OCI-LY7 (cell line): Measurements from ENCODE around the gene HERC2. TPM values are rescaled to one million over a fixed set of nuclear protein-coding genes. Genes with fewer than 3 reads are reported as not detected.

Source experiments
- BruUV-seq: library from RNA; stranded (reverse); fragments of 400-500 nt; replicated peaks from 2 replicates; lab custom pipeline; 2021; lab: Mats Ljungman, UMichigan
- CTCF ChIA-PET: fragments of 300-600 bp; sonication (Branson Sonifier 250); formaldehyde crosslinking; loops from one replicate; lab custom pipeline; 2022; ENCODE audit warnings: antibody characterized with exemption; ENCODE audit not compliant: unreplicated experiment; lab: Charles Lee
- POLR2A ChIA-PET: fragments of 300-600 bp; sonication (Branson Sonifier 250); formaldehyde crosslinking; loops from one replicate; lab custom pipeline; 2022; ENCODE audit warnings: antibody characterized with exemption; lab: Charles Lee
- DNase-seq: peaks from one replicate; pipeline ENCODE4 v3.0.0-alpha.2; 2015; ENCODE audit warnings: low spot score
- H2AFZ ChIP-seq: fragments of 200-600 bp; sonication (generic), shearing (Covaris generic); 2 replicates; pipeline ENCODE4 v1.6.1; 2014; ENCODE audit warnings: mild to moderate bottlenecking, antibody characterized with exemption, low read length, moderate library complexity
- H3K27ac ChIP-seq: fragments of 200-600 bp; sonication (generic); 2 replicates; pipeline ENCODE4 v1.5.1; 2014; ENCODE audit warnings: mixed run types, low read depth, mild to moderate bottlenecking, moderate library complexity, low read length, inconsistent platforms; ENCODE audit not compliant: poor library complexity, severe bottlenecking
- H3K36me3 ChIP-seq: fragments of 200-600 bp; sonication (generic); 2 replicates; pipeline ENCODE4 v1.6.1; 2014; ENCODE audit warnings: mild to moderate bottlenecking, antibody characterized with exemption, low read length, moderate library complexity, mixed read lengths; ENCODE audit not compliant: insufficient read depth
- H3K4me1 ChIP-seq: fragments of 200-600 bp; sonication (generic); 2 replicates; pipeline ENCODE4 v1.5.1; 2014; ENCODE audit warnings: mild to moderate bottlenecking, low read length; ENCODE audit not compliant: insufficient read depth, poor library complexity, severe bottlenecking
- H3K4me2 ChIP-seq: fragments of 200-600 bp; sonication (generic); 2 replicates; pipeline ENCODE4 v1.6.1; 2014; ENCODE audit warnings: mild to moderate bottlenecking, low read length
- H3K4me3 ChIP-seq: fragments of 200-600 bp; sonication (generic); 2 replicates; pipeline ENCODE4 v1.5.1; 2014; ENCODE audit warnings: mild to moderate bottlenecking, low read depth, low read length; ENCODE audit not compliant: poor library complexity, severe bottlenecking
- H3K79me2 ChIP-seq: fragments of 200-600 bp; sonication (generic); 2 replicates; pipeline ENCODE4 v1.6.1; 2016; ENCODE audit warnings: low read depth, mild to moderate bottlenecking, low read length, moderate library complexity, mixed read lengths; ENCODE audit not compliant: insufficient read depth
- H3K9me2 ChIP-seq: fragments of 200-600 bp; sonication (generic); 2 replicates; pipeline ENCODE4 v1.6.1; 2016; ENCODE audit warnings: mild to moderate bottlenecking, low read length, mixed read lengths; ENCODE audit not compliant: insufficient read depth
- H3K9me3 ChIP-seq: fragments of 200-600 bp; sonication (generic); 2 replicates; pipeline ENCODE4 v1.6.1; 2014; ENCODE audit warnings: mild to moderate bottlenecking, mixed run types, low read length, mixed read lengths
- H4K20me1 ChIP-seq: fragments of 200-600 bp; sonication (generic); 2 replicates; pipeline ENCODE4 v1.6.1; 2014; ENCODE audit warnings: mild to moderate bottlenecking, antibody characterized with exemption, low read length, moderate library complexity, mixed read lengths; ENCODE audit not compliant: insufficient read depth
- EZH2phosphoT487 ChIP-seq: fragments of 200-600 bp; sonication (generic); IDR thresholded peaks from 2 replicates; pipeline ENCODE4 v1.6.1; 2018; ENCODE audit warnings: low read depth, borderline replicate concordance, mild to moderate bottlenecking, mixed run types, antibody characterized with exemption, low read length, moderate library complexity, mixed read lengths
- intact Hi-C: fragments of 100-400 bp; cut with micrococcal nuclease; formaldehyde crosslinking; loops from one replicate; pipeline ENCODE4 v1.10.0; 2022; ENCODE audit not compliant: unreplicated experiment
- total RNA-seq, 2 experiments: library from RNA; depleted of rRNA in 1 of 2; stranded (reverse); fragments of >200 nt in 1 of 2; shearing (Covaris generic) in 1 of 2; gene quantifications; 2 replicates each; pipeline ENCODE4 v1.2.3, GENCODE V29; 2014 to 2022
- TF ChIP-seq, protein P1 (sequence below): fragments of 200-600 bp; sonication (generic); conservative IDR thresholded peaks from 2 replicates; pipeline ENCODE4 v1.5.1; 2014; ENCODE audit warnings: mild to moderate bottlenecking, antibody characterized with exemption, low read length, moderate library complexity, mixed read lengths

The HERC2 gene
- total RNA-seq, 2 experiments from 2014 or later: 55.5 to 94.0 TPM

DNA sequence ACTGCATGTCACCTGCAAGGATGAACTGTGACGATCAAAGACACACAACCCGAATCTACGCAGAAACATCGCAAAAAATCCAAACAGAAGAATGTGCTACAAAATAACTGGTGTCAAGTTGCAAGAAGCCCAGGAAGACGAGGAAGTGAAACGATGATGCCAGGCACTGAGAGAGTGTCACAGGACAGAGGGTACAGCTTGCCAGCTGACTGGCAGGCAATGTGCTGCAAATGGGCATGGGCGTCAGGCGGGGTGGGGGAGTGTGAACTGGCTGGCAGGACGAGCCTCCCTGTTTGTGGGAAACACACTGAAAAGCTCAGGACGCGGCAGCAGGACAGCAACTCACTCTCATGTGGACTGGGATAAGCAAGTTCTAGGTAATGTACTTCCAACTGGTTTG lies 193.9 kb downstream of the HERC2 start:
- Histone ChIP-seq H3K4me1 (peaks cover 7% of the 10 kb centered on the region), H3K4me2 (no peak overlapping the region), H3K27ac (no peak overlapping the region), H4K20me1 (no peaks in the 10 kb centered on the region), H3K79me2 (no peaks in the 10 kb centered on the region), H3K9me3 (no peaks in the 10 kb centered on the region), H2AFZ (no peak overlapping the region), H3K36me3 (peaks cover 72% of the 10 kb centered on the region), H3K9me2 (no peaks in the 10 kb centered on the region), H3K4me3 (no peak overlapping the region)
- ChIA-PET CTCF (no interaction called here), POLR2A (no interaction called here)
- intact Hi-C loops: loop anchor here (1.0 kb wide), 1 partner anchor 8 kb away; no protein-coding TSS in a partner anchor
- TF ChIP-seq, protein P1, sequence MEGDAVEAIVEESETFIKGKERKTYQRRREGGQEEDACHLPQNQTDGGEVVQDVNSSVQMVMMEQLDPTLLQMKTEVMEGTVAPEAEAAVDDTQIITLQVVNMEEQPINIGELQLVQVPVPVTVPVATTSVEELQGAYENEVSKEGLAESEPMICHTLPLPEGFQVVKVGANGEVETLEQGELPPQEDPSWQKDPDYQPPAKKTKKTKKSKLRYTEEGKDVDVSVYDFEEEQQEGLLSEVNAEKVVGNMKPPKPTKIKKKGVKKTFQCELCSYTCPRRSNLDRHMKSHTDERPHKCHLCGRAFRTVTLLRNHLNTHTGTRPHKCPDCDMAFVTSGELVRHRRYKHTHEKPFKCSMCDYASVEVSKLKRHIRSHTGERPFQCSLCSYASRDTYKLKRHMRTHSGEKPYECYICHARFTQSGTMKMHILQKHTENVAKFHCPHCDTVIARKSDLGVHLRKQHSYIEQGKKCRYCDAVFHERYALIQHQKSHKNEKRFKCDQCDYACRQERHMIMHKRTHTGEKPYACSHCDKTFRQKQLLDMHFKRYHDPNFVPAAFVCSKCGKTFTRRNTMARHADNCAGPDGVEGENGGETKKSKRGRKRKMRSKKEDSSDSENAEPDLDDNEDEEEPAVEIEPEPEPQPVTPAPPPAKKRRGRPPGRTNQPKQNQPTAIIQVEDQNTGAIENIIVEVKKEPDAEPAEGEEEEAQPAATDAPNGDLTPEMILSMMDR: no peak
- no peak for TF ChIP-seq EZH2phosphoT487
- peak; percentile 38 for DNase-seq
- BruUV-seq: no TSS peak

DNA sequence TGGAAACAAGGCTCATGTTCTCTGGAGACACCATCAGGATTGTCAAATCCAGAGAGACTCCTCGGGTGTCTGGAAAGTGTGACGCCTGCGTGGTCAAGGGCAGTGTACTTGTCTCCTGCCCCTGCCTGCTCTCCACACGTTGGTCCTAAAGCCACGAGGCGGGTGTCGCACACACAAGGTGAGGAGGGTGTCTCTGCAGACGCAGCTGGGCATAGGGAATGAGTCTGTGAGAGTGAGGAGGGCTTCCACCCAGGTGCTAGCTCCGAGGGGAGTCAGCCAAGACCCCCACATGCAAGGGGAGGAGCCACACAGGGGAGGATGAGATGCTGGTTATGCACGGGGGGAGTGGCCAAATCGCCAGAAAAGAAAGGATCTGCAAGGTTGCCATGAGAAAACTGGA lies 194.9 kb downstream of the HERC2 start:
- Histone ChIP-seq H3K4me1 (peaks cover 7% of the 10 kb centered on the region), H3K27ac (no peak overlapping the region), H2AFZ (no peak overlapping the region), H4K20me1 (no peaks in the 10 kb centered on the region), H3K4me3 (no peak overlapping the region), H3K9me2 (no peaks in the 10 kb centered on the region), H3K79me2 (no peaks in the 10 kb centered on the region), H3K9me3 (no peaks in the 10 kb centered on the region), H3K4me2 (no peak overlapping the region), H3K36me3 (peaks cover 69% of the 10 kb centered on the region)
- ChIA-PET CTCF (no interaction called here), POLR2A (no interaction called here)
- no peak for TF ChIP-seq EZH2phosphoT487
- TF ChIP-seq, protein P1: no peak
- BruUV-seq: no TSS peak
- DNase-seq: no peak
- intact Hi-C loops: no loop called here

DNA sequence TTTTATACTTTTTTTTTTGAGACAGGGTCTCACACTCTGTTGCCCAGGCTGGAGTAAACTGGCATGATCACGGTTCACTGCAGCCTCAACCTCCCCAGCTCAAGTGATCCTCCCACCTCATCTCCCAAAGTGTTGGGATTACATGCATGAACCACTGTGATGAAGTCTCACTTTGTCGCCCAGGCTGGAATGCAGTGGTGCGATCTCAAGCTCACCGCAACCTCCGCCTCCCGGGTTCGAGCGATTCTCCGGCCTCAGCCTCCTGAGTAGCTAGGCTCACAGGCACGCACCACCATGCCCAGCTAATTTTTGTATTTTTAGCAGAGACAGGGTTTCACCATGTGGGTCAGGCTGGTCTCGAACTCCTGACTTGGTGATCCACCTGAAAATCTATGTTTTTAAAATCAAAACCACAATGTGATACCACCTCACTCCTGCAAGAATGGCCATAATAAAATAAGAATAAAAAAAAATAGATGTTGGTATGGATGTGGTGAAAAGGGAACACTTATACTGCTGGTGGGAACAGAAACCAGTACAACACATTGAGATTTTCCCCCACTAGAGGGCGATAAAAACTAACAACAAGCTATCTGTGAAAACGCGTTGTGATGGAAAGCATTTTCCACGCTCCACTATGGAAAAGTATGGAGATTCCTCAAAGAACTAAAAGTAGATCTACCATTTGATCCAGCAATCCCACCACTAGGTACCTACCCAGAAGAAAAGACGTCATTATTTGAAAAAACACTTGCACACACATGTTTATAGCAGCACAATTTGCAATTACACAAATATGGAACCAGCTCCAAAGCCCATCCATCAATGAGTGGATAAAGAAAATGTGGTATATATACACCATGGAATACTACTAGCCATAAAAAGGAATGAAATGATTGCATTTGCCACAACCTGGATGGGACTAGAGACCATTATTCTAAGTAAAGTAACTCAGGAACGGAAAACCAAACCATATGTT lies 196.0 kb downstream of the HERC2 start:
- DNase-seq: peak; percentile 65
- H3K36me3 ChIP-seq: peaks cover 64% of the 10 kb centered on the region
- H2AFZ ChIP-seq: no peak overlapping the region
- H3K79me2 ChIP-seq: no peaks in the 10 kb centered on the region
- H4K20me1 ChIP-seq: no peaks in the 10 kb centered on the region
- H3K4me3 ChIP-seq: no peak overlapping the region
- H3K9me2 ChIP-seq: no peaks in the 10 kb centered on the region
- intact Hi-C loops: no loop called here
- CTCF ChIA-PET: no interaction called here
- H3K4me2 ChIP-seq: no peak overlapping the region
- peaks cover 7% of the 10 kb centered on the region for H3K4me1 ChIP-seq
- H3K27ac ChIP-seq: no peak overlapping the region
- BruUV-seq: no TSS peak
- no peaks in the 10 kb centered on the region for H3K9me3 ChIP-seq
- TF ChIP-seq, protein P1: peak; percentile 88
- no peak for TF ChIP-seq EZH2phosphoT487
- POLR2A ChIA-PET: no interaction called here
